Measurements from ENCODE around the gene SCMH1.
A peak's percentile ranks its signal among the peaks of the same experiment; 100 is the strongest.

SCMH1 gene

DNA sequence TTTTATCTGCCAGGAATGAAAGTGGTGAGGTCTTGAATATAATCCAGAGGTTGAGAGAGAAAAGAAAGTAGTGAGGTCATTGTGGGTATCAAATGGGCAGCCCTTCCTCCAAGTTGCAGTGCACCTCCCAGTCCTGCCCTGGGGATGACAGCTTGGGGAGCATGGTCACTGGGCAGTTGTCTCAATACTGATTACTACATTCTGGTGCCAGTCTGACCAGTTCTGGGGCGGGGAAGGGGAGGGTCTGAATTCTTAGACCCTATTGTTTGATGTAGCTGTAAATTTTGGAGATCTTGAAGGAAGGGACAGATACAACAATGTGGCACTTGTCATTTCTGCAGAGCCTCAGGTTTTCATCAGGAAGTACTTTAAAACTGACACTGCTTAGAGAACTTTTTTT is 231.8 kb downstream of the SCMH1 start:
- TF ChIP-seq TEAD4 (IDR thresholded peaks at IDR 0.05) (0 out of 2 replicates have a peak, but pooled peaks have one; percentile 10), YY1 (IDR thresholded peaks at IDR 0.05; ENCODE audit: low read depth) (no peak), EP300 (IDR thresholded peaks at IDR 0.05; ENCODE audit: borderline replicate concordance) (no peak)

GRCh38 chr1:41009466-41009865 is 232.6 kb downstream of the SCMH1 start:
- TF ChIP-seq EP300 (IDR thresholded peaks at IDR 0.05; ENCODE audit: borderline replicate concordance) (no peak), FOXM1 (IDR thresholded peaks at IDR 0.05; ENCODE audit: borderline replicate concordance, low read depth) (no peak), TEAD4 (IDR thresholded peaks at IDR 0.05) (no peak), RAD21 (IDR thresholded peaks at IDR 0.05; ENCODE audit: low read depth) (no peak)

DNA sequence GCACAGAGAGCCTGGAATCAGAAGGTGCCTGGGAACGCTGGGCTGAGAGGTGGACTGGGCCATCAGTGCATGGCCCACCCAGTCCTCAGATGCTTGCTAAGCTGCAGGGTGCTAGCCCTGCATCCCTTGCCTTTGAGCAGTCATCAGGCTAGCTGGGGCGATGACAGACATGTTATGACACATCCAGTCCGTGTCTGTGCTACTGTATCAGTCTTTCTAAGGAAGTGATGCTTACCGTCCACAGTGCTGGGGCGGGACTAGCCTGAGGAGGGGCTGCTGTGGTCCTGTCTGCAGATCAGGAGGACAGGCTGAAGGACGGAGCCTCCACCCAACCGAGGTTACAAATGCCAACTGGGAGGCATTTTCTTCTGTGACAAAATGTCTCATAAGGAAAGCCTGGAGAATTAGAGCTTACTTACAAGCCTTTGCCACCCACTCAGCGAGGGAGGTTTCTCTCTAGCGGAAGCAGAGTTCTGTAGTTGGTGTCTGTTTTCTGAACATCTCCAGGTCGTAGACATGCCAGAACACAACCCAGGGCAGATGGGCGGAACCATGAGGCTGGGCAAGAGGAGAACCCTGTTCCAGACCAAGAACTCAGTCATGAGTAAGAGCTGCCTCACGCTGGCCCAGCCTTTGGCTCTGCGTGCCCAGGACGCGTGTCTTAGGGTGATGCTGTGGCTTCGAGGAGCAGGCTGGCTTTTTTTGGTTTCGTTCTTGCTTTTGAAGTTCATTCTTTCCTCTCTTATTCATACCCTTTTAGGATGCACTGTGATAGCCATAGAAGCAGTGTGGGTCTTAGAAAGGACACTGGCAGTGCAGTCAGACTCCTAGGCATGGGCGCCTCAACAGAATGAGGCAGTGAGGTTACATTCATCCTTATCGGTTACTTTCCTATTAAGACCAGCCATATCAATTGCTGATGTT is 234.9 kb downstream of the SCMH1 start:
- no peak for TF ChIP-seq TAF1 (IDR thresholded peaks at IDR 0.05; ENCODE audit: low read depth)
- no peak for TF ChIP-seq YY1 (IDR thresholded peaks at IDR 0.05; ENCODE audit: low read depth)
- TF ChIP-seq NFIC (IDR thresholded peaks at IDR 0.05), result no peak
- TF ChIP-seq MAX (IDR thresholded peaks at IDR 0.05), result no peak
- no peak for TF ChIP-seq TEAD4 (IDR thresholded peaks at IDR 0.05)
- no peak for TF ChIP-seq FOXM1 (IDR thresholded peaks at IDR 0.05; ENCODE audit: borderline replicate concordance, low read depth)
- no peak for TF ChIP-seq TCF12 (IDR thresholded peaks at IDR 0.05; ENCODE audit: low read depth)
- no peak for TF ChIP-seq EP300 (IDR thresholded peaks at IDR 0.05; ENCODE audit: borderline replicate concordance)
- TF ChIP-seq, protein P1, sequence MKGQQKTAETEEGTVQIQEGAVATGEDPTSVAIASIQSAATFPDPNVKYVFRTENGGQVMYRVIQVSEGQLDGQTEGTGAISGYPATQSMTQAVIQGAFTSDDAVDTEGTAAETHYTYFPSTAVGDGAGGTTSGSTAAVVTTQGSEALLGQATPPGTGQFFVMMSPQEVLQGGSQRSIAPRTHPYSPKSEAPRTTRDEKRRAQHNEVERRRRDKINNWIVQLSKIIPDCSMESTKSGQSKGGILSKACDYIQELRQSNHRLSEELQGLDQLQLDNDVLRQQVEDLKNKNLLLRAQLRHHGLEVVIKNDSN (IDR thresholded peaks at IDR 0.05), result no peak
- TF ChIP-seq CREB1 (IDR thresholded peaks at IDR 0.05; ENCODE audit: low read depth), result no peak
- no peak for TF ChIP-seq REST (IDR thresholded peaks at IDR 0.05; ENCODE audit: low read depth)
- no peak for TF ChIP-seq RAD21 (IDR thresholded peaks at IDR 0.05; ENCODE audit: low read depth)
- TF ChIP-seq EGR1 (IDR thresholded peaks at IDR 0.05), result no peak
- TF ChIP-seq ZBTB7A (IDR thresholded peaks at IDR 0.05; ENCODE audit: low read depth), result no peak
- TF ChIP-seq CEBPB (IDR thresholded peaks at IDR 0.05), result no peak

- TF ChIP-seq YY1 (IDR thresholded peaks at IDR 0.05; ENCODE audit: low read depth) (no peak), REST (IDR thresholded peaks at IDR 0.05; ENCODE audit: low read depth) (no peak), ZBTB7A (IDR thresholded peaks at IDR 0.05; ENCODE audit: low read depth) (no peak), CREB1 (IDR thresholded peaks at IDR 0.05; ENCODE audit: low read depth) (no peak), RAD21 (IDR thresholded peaks at IDR 0.05; ENCODE audit: low read depth) (no peak), FOXM1 (IDR thresholded peaks at IDR 0.05; ENCODE audit: borderline replicate concordance, low read depth) (no peak), EP300 (IDR thresholded peaks at IDR 0.05; ENCODE audit: borderline replicate concordance) (no peak), EGR1 (IDR thresholded peaks at IDR 0.05) (no peak), CEBPB (IDR thresholded peaks at IDR 0.05) (no peak), NFIC (IDR thresholded peaks at IDR 0.05) (no peak), TAF1 (IDR thresholded peaks at IDR 0.05; ENCODE audit: low read depth) (no peak), MAX (IDR thresholded peaks at IDR 0.05) (no peak), TEAD4 (IDR thresholded peaks at IDR 0.05) (no peak), TCF12 (IDR thresholded peaks at IDR 0.05; ENCODE audit: low read depth) (no peak)
- TF ChIP-seq, protein P1 (IDR thresholded peaks at IDR 0.05), result no peak
Observed at GRCh38 chr1:41005876-41006275, 236.2 kb downstream of the SCMH1 start.

DNA sequence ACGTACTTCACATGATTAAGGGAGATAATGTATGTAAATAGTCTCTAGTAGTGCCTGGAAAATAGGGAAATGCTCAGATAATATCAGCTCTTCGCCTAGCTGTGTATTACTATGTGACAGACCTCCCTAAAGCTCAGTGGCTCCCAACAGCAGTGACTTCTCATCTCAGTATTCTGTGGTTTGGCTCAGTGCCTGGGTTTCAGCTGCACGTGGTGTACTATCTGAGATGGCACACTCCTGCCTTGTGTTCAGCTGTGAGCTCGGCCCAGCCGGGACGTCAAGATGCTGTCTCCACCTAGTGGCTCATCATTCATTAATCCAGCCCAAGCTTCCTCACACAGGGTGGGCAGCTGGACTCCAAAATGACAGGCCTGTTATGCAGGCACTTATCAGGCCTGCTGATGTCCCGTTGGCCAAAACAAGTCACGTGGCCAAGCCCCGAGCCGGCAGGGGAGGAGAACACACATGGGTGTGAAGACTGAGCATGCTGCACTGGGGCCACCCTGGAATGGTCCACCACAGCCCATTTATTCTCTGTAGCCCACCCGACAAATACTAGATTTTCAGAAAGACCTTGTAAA is 238.4 kb downstream of the SCMH1 start:
- TF ChIP-seq ZBTB7A (IDR thresholded peaks at IDR 0.05; ENCODE audit: low read depth), result no peak
- TF ChIP-seq NFIC (IDR thresholded peaks at IDR 0.05), result peak; percentile 75
- TF ChIP-seq RAD21 (IDR thresholded peaks at IDR 0.05; ENCODE audit: low read depth), result peak; percentile 14; the same call in 1 of the 2 replicates
- TF ChIP-seq, protein P1 (IDR thresholded peaks at IDR 0.05), result peak; percentile 54
- TF ChIP-seq MAX (IDR thresholded peaks at IDR 0.05), result peak; percentile 64
